ENCODE data around the gene TCN2.

TCN2 gene

GRCh38 chr22:30643055-30643875 is 36.3 kb downstream of the TCN2 start:
- Histone ChIP-seq H4K20me1 (ENCODE audit: insufficient read depth) (no peaks in the 10 kb centered on the region), H3K36me3 (ENCODE audit: insufficient read depth) (no peaks in the 10 kb centered on the region), H3K4me2 (no peak overlapping the region), H3K27ac (no peak overlapping the region), H3K4me1 (ENCODE audit: low read depth, poor library complexity, severe bottlenecking) (no peaks in the 10 kb centered on the region), H3K79me2 (ENCODE audit: insufficient read depth, low read depth) (no peaks in the 10 kb centered on the region), H3K9ac (no peak overlapping the region), H3K27me3 (ENCODE audit: insufficient read depth, low read depth) (no peaks in the 10 kb centered on the region), H3K4me3 (IDR thresholded peaks at IDR 0.05; ENCODE audit: insufficient read depth, low read depth, low read length) (no peak overlapping the region), H2AFZ (ENCODE audit: low read depth) (no peak overlapping the region)
- TF ChIP-seq CTCF (conservative IDR thresholded peaks at IDR 0.05; ENCODE audit: low read depth, low read length) = no peak

GRCh38 chr22:30646518-30647160 is 39.7 kb downstream of the TCN2 start:
- H4K20me1 ChIP-seq (ENCODE audit: insufficient read depth) = no peaks in the 10 kb centered on the region
- no peak overlapping the region for H3K4me2 ChIP-seq
- no peak for TF ChIP-seq CTCF (conservative IDR thresholded peaks at IDR 0.05; ENCODE audit: low read depth, low read length)
- H3K36me3 ChIP-seq (ENCODE audit: insufficient read depth) = no peaks in the 10 kb centered on the region
- H3K79me2 ChIP-seq (ENCODE audit: insufficient read depth, low read depth) = no peaks in the 10 kb centered on the region
- H3K27me3 ChIP-seq (ENCODE audit: insufficient read depth, low read depth) = no peaks in the 10 kb centered on the region
- no peak overlapping the region for H2AFZ ChIP-seq (ENCODE audit: low read depth)
- no peak overlapping the region for H3K4me3 ChIP-seq (IDR thresholded peaks at IDR 0.05; ENCODE audit: insufficient read depth, low read depth, low read length)
- no peaks in the 10 kb centered on the region for H3K4me1 ChIP-seq (ENCODE audit: low read depth, poor library complexity, severe bottlenecking)
- no peak overlapping the region for H3K9ac ChIP-seq
- H3K27ac ChIP-seq = no peak overlapping the region

GRCh38 chr22:30647536-30647935 is 40.6 kb downstream of the TCN2 start:
- Histone ChIP-seq H3K27me3 (ENCODE audit: insufficient read depth, low read depth) (no peaks in the 10 kb centered on the region), H3K9ac (no peak overlapping the region), H3K27ac (no peak overlapping the region), H3K36me3 (ENCODE audit: insufficient read depth) (no peaks in the 10 kb centered on the region), H3K4me1 (ENCODE audit: low read depth, poor library complexity, severe bottlenecking) (no peaks in the 10 kb centered on the region), H3K4me2 (no peak overlapping the region), H3K79me2 (ENCODE audit: insufficient read depth, low read depth) (no peaks in the 10 kb centered on the region), H3K4me3 (IDR thresholded peaks at IDR 0.05; ENCODE audit: insufficient read depth, low read depth, low read length) (no peak overlapping the region), H4K20me1 (ENCODE audit: insufficient read depth) (no peaks in the 10 kb centered on the region), H2AFZ (ENCODE audit: low read depth) (no peak overlapping the region)
- no peak for TF ChIP-seq CTCF (conservative IDR thresholded peaks at IDR 0.05; ENCODE audit: low read depth, low read length)

GRCh38 chr22:30648825-30649224 is 41.9 kb downstream of the TCN2 start:
- no peak overlapping the region for H3K9ac ChIP-seq
- no peaks in the 10 kb centered on the region for H3K4me1 ChIP-seq (ENCODE audit: low read depth, poor library complexity, severe bottlenecking)
- H3K36me3 ChIP-seq (ENCODE audit: insufficient read depth) = no peaks in the 10 kb centered on the region
- no peaks in the 10 kb centered on the region for H3K79me2 ChIP-seq (ENCODE audit: insufficient read depth, low read depth)
- no peaks in the 10 kb centered on the region for H3K27me3 ChIP-seq (ENCODE audit: insufficient read depth, low read depth)
- no peaks in the 10 kb centered on the region for H4K20me1 ChIP-seq (ENCODE audit: insufficient read depth)
- H3K4me2 ChIP-seq = no peak overlapping the region
- H2AFZ ChIP-seq (ENCODE audit: low read depth) = no peak overlapping the region
- H3K27ac ChIP-seq = no peak overlapping the region
- no peak for TF ChIP-seq CTCF (conservative IDR thresholded peaks at IDR 0.05; ENCODE audit: low read depth, low read length)
- H3K4me3 ChIP-seq (IDR thresholded peaks at IDR 0.05; ENCODE audit: insufficient read depth, low read depth, low read length) = no peak overlapping the region
